NCI-H146 (cell line): Measurements from ENCODE around the gene CDKL4.
"Not testable (repeated sequence)": the region's sequence is repeated elsewhere in the genome, so short reads cannot be mapped to it uniquely, and the experiment has no call there.

Source experiments
- DNase-seq: peaks from one replicate; lab custom pipeline; 2025; lab: John Stamatoyannopoulos, UW

Gene CDKL4

DNA sequence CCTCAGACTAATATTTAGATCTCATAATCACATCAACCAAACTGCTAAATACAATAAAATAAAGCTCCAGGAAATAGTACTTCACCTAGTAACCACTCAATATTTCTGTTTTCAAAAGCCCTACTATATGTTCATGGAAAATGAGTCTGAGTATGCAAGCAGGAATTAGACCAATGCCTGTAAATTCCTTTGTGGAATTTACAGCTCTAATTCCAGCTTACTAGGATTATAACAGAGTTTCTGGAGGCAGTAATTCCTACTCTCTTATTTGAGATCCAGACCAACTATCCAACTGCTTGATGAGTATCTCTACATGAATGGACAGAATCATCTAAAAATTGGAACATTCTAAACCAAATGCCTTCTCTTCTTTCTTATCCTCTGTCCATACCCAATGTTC is 11.6 kb downstream of the CDKL4 start:
- DNase-seq, result no peak

DNA sequence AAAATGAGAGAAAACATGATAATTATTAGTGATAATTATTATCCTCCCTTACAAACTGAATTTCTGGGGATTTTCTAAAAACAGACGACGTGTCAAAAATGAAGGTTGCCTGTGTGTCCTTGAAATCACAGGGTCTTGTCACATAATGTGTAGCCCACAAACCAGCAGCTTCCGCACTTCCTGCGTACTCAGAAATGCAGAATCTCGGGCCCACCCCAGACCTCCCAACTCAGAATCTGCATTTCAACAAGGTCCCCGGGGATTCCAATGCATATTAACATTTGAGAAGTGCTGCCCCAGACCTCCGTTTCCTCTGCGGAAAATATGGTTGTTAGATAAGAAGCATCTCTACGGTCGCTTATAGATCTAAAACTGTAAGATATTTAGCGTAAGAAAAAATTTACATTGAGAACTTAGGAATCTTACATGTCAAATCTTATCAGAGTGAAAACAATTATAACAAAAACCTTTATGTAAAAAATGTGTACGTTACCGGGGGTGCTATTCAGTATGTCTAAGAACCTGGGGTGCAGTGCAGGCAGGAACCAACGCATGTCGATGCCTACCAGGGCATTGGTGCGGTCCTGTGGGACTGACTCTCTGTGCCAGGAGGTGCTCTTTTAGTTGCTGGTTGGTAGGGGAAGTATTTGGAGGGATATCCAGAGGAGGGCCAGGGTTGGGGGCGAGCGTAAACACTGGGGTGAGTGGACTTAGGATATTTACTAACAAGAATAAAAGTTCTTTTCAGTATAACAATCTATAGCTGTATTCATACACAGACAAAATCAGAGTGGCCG is 15.2 kb downstream of the CDKL4 start:
- no peak for DNase-seq

DNA sequence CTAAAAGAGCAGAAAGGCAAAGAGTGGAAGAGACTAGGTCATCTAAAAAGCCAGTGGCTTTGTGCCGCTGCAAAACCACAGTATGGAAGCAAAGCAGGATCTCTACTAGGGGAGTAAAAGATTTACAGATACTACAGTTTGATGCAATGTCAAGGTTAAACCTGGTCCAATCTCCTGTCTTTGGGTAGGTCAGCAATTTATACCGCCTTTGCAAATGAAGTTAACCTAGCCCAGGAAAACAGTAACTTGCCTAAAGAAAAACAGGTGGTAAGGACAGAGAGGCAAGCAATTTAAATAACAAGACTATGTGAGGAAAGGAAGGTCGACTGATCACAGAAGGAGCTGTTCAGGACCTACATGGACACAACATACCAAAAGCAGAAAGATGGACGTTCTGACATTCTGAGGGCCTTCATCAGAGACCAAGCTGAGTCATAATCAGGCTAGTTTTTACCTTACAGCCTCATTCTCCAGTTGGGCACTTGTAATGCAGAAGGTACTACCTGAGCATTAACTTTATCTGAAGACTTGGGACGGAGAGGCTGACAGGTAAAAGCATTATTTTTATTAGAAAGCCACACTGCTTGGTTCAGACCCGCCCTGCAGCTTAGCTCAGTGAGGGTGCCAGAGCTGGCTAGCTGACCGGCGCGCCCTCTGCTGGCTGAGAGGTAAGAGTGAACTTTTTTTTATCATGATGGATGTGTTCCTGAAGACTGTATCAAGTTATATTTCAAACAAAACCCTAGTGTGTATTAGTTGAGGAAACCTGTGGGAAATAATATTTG is 15.9 kb downstream of the CDKL4 start:
- peak; percentile 66 for DNase-seq

DNA sequence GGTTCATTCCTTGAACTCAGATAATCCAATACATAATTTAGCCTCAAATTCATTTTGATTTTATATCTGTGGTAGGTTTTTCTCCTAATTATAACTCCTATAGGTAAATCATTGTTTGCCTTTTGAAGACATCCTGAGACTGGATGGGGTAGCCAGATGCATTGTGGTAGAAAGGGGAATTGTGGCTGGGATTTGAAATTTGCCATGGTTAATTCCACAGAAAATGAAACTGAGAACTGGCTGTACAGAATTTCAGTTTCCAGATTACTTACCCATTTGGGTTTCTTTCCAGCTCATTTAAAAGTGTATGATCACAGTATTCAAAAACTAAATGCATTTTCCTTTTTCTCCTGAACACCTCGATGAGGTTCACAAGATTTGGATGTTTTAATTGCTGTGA is 18.2 kb downstream of the CDKL4 start:
- DNase-seq, result no peak

DNA sequence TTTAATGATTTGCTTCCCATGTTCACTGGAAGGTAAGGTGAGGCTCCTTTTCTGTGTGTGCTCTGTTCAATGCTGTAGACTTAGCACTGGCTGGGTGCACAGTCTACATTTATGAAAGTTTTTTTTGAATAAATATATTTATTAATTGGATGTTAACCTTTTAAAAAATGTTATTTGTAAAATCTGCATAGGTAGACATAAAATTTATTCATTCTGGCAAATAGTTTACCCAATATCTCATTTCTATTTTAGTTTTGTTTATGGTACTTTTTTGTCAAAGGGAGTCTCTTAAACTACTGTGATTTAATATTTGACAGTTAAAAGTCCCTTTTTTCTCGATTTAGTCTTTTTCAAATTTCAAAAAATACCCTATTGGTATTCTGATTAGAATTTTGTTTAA is 19.9 kb downstream of the CDKL4 start:
- no peak for DNase-seq

DNA sequence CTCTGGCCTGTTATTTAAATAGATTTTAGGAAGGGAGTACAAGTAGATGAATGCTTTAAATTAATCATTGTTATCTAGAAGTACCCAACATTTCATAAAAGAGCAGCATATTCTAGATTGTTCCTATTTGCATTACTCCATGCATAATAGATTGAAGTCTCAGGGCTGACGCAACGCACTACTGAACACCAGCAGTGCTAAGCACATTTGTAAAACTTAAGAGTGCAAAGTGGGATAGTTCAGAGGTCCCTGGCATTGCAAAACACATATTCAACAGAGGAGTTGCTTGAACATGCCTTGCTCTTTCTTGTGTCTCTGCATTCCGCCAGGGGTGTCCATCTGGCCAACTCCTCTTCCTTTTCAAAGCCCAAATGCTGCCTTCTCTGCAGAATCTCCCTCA is 22.3 kb downstream of the CDKL4 start:
- DNase-seq, result no peak

DNA sequence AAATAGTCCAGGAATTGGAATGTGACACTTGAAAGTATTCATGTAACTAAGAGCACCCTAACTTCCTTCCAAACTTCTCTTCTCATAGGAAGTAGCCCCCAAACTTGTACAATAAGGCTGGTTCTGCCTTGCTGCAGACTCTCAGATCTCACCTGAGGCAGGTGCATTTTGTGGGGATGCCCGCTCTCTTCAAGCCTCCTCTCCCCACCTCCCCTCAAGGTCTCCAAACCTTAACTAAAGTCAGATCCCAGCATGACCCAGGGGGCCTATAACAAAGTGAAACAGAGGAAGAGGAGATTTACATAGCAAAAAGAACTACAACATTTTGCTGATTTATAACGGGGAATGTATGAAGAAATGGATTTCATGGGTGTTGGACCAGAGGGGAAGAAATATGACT is 23.6 kb downstream of the CDKL4 start:
- no peak for DNase-seq

DNA sequence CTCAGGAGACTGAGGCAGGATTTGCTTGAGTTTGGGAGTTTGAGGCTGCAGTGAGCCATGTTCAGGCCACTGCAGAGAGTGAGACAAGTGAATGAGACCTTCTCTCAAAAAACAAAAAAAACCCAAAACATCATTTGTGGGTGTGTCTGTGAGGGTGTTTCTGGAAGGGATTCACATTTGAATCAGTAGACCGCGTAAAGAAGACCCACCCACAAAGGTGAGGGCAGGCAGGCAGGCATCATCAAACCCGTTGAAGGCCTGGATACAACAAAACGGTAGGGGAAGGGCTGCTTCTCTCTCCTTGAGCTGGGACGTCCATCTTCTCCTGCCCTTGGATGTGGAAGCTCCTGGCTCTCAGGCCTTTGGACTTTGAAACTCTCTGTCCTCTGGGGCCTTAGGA is 25.4 kb downstream of the CDKL4 start:
- DNase-seq, result no peak

DNA sequence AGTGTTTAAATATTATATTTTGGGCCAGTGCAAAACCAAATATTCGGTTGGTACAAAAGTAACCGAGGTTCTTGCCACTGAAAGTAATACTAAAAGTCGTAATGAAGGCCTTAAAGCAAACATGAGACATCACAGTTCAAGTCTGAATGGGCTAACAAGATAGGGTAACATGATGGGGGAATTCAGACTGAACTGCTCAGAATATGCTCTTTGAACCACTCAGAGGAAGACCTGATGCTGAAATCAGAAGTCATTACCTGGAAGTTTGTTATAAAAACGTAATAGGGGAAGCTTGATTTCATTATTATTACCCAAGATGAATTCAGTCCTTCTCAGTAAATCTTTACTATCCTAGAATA is 26.6 kb downstream of the CDKL4 start:
- no peak for DNase-seq

DNA sequence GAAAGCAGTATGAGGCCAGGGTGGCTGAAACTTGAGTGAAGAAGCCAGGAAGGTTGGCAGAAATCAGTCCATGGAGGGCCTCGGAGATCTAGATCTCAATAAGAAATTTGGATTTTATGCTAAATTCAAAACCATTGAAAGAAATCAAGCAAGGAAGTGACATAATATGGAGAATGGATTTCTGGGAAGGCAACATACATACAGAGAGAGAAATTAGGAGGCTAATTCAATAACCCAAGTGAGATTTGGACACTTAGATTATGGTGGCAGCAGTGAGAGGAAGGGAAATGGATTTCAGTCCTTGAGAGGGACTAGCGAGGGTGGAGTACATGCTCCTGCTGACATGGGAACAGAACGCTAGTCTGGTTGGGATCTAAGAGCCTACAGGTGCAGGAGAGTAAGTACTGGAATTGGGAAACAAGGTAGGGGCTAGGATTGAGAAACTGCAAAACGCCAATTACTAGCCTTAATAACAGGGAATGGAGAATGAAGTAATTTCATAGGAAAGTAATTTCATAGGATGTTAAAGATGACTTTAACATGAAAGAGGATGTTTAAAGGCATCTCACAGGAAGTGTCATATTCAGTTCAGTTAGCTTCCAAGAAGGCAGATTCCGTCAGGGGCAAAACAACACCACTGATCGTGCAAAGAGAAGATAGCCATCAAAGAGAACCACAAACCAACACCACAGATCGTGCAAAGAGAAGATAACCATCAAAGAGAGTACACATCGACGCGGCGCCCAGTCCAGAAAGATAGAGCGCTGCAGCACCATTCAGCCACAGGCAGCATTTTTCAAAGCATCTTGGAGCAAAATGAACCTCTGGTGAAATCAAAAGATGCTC is 27.2 kb downstream of the CDKL4 start:
- DNase-seq, result no peak

DNA sequence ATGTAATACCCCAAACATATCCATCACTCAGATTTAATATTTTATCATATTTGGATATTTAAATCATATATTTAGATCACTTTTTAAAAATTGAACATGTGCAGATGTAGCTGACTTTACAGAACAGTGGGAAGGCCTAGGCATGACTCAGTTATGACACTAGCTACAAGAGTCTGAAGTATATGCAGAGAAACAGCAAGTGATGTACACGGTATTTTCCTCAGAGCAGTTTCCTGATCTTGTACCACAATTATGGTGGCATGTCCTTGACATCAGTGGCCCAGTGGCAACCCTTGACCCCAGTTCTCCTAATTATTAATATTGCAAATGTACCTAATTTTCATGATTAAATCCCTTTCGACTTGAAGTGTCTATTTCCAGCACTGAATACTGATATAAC is 28.2 kb downstream of the CDKL4 start:
- DNase-seq, result no peak

DNA sequence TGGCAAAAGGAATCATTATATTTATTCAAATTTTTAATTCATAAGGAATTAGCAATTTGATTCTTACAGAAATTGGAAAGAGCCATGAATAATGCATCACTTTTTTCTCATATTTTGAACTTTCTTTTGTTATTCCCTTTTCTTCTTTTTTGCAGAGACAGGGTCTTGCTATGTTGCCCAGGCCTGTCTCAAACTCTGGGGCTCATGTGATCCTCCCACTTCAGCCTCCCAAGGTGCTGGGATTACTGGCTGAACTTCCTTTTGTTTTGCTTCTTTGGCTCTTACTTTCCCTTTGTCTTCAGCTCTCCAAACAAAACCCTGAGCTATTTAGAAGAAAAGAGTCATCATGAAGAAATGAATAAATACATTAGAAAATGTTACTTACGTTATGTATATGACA is 30.8 kb downstream of the CDKL4 start:
- no peak for DNase-seq

DNA sequence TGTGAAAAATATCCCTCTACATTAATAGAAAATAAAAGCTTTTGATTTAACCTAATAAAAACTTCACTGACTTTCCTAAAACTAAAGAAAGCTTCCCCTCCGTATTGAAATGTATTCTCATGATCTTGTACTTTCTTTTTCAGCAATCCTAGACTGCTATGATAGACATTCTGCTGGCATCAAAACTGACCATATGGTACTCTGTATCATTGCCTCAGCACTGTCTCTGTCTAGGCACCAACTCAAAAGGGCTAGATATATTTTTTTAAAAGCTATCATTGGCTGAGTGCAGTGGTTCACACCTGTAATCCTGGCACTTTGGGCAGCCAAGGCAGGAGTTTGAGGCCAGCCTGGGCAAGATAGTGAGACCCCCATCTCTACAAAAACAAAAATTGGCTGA is 32.9 kb downstream of the CDKL4 start:
- DNase-seq, result no peak

DNA sequence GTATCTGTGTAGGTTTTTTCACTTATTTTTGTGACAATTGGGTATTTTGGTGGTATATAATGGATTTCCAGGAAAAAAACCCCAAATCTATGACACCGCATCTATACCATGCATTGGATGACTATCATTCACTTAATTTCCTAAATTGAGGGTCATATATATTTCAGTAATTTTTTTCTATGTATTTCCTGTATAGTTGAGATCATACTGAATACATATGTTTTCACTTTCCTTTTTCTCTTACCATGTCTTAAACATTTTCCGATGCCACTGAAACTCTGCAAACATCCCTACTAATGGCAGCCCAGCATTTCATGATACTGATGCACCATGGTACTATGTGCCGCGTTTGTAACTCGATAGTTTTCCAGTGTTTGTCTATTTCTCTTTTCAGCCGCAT is 40.4 kb downstream of the CDKL4 start:
- DNase-seq, result no peak

DNA sequence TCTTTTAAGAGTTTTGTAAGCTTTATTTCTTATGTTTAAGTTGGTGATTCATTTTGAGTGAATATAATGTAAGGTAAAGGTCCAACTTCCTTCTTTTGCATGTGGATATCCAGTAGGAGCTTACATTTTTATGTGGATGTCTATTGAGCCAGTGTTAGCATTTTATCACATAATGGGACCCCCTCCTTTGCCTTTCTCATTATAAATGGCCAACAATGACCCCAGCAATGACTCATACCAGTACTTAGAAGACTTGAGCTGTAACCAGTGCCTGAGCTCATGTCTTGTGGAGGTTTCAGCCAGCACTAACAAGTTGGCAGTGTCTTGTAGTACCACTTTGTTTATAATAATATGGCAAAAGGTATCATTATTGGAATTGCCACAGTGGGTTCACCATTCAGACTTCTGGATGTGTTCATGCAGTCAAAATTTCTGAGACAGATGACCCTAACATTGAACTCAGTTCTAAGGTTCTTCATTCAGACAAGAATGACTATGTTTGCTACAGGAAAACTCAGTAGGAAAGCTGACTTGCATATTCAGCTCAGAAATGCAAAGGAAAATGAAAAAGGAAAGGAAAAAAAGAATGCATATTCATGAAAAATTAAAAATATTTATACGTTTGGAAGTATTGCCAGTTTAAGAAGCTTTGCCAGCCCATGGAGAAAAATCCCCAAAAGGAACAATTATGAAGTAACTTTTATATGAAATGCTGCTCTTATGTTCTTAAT is 41.0 kb downstream of the CDKL4 start:
- peak; percentile 11 for DNase-seq

DNA sequence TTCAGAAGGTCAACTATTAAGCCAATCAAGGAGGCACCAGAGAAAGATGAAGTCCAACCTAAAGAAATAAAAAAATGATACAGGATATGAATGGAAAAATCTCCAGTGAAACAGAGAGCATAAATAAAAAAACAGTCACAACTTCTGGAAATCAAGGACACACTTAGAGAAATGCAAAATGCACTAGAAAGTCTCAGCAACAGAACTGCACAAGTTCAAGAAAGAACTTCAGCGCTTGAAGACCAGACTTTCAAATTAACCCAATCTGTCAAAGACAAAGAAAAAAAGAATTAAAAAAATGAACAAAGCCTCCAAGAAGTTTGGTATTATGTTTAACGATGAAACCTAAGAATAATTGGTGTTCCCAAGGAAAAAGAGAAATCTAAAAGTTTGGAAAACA is 46.8 kb downstream of the CDKL4 start:
- not testable (repeated sequence) for DNase-seq

DNA sequence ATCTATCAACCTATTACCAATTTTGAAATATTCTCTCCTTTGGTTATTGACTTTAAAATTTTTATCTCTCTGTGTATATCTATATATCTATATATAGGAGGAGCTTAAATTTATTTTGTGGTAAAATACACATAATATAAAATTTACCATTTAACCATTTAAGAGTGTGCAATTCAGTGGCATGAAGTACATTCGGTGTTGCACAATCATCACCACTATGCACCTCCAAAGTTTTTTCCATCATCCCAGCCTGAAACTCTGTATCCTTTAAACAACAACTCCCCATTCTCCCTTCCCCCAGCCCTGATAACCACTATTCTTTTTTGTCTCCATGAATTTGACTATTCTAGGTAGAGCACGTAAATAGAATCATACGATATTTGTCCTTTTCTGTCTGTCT is 49.1 kb downstream of the CDKL4 start:
- DNase-seq, result no peak

DNA sequence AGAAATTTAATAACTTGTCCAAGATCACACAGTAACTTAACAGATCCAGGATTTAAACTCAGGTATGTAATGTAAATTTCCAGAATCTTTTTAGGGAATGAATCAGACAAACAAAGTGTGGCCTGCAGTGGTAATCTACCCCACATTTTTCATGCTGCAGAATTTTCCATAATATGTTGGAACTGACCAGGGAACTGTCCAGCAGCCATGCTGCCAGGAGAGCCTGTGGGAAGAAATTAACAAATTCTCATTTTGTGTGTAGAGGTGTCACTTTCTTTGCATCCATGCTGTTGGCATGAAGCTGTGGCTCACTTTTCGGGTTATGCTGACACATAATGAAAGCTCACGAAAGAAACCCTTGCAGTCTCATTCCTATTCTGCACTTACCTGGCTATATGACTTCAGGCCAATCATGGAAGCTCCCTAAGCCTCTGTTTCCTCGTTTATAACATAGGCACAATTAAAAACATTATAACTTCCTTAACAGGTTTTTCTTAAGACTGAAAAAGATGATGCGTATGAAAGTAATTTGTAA is 54.7 kb downstream of the CDKL4 start:
- DNase-seq, result no peak

DNA sequence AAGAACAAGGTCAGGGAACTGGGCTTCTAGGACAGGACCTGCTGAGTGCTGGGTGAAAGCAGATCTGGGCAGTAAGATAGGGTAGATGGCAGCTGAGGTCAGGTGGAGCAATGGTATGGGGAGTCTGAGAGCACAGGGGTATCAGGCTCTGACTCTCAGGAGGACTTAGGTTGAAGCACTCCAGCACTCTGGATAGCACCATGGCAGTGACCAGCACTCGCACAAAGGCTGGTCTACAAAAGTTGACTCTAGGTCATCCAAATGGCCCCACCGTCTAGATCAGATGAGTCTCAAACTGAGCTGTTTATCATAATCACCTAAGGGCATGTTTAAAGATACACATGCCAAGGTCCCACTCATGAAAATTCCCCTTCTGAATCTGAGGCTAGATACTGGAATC is 60.1 kb downstream of the CDKL4 start:
- no peak for DNase-seq

DNA sequence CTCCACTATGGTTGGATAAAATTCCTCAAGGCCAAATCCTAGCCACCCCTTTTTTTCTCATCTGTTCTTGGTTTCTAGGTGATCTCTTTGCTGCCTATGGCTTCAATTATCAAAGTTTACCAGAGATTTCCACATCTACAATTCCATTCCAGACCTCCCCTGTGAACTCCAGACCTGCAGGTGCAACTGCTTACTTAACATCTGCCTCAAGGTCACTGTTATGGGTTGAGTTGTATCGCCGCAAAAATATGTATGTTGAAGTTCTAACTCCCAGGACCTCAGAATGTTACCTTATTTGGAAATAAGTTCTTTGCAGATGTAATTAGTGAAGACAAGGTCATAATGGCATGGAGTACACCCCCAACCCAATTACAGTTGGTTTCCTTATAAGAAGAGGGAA is 62.5 kb downstream of the CDKL4 start:
- no peak for DNase-seq

DNA sequence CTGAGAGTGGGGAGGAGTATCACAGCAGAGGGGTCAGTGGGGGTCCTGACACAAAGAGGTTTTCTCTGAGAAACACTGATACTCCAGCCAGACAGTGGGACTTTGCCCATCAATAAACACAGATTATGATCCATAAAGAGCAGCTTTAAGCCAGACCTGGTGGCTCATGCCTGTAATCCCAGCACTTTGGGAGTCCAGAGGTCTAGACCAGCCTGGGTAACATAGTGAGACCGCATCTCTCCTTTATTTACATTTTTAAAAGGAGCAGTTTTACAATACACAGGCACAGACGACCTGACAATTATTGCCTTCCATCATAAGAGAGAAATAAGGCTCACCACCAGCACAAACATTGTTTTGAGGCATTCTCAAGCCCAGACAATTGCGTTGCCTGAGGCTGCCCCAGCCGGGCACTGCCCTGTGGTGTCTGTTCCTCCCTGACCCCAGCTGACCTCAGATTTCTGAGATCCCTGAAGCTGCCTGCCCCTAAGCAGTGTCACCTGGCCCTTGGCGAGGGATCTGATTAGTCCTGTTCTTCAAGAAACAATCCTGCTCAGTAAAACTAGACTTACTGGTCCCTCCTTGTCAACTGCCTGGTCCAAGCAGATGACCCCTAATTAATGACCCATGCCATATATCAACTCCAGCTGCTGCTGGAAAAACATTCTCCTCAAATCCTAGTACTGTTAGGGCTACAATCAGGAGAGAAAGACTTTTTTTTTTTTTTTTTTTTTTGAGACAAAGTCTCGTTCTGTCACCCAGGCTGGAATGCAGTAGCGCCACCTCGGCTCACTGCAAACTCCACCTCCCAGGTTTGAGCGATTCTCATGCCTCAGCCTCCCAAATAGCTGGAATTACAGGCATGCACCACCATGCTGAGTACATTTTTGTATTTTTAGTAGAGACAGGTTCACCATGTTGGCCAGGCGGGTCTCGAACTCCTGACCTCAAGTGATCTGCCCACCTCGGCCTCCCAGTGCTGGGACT is 63.5 kb downstream of the CDKL4 start:
- peak; percentile 19 for DNase-seq
